AG04449 (cell line): Measurements from ENCODE around the gene ZP2.

Experiments used
- CTCF ChIA-PET: fragments of 350-600 bp; formaldehyde crosslinking; extraction: SDS; loops from one replicate; lab custom pipeline; 2021; ENCODE audit warnings: antibody characterized with exemption; lab: Yijun Ruan, JAX
- POLR2A ChIA-PET: fragments of 400-600, 350-600 bp; formaldehyde crosslinking; extraction: SDS; loops from one replicate; lab custom pipeline; 2020; ENCODE audit warnings: antibody characterized with exemption, inconsistent platforms; lab: Yijun Ruan, JAX
- DNase-seq: peaks from one replicate; pipeline ENCODE4 v3.0.0-alpha.2; 2010; ENCODE audit warnings: low read depth, low spot score
- H3K4me3 ChIP-seq: 2 replicates; pipeline ENCODE4 v1.5.1; 2011; ENCODE audit warnings: low read depth, mild to moderate bottlenecking, control low read depth, low read length
- CTCF ChIP-seq: IDR thresholded peaks from one replicate; pipeline ENCODE4 v1.5.1; 2011; ENCODE audit warnings: mild to moderate bottlenecking, moderate library complexity, low read length, control low read depth, inconsistent platforms; ENCODE audit not compliant: insufficient read depth; ENCODE audit errors: missing control alignments

The ZP2 gene

DNA sequence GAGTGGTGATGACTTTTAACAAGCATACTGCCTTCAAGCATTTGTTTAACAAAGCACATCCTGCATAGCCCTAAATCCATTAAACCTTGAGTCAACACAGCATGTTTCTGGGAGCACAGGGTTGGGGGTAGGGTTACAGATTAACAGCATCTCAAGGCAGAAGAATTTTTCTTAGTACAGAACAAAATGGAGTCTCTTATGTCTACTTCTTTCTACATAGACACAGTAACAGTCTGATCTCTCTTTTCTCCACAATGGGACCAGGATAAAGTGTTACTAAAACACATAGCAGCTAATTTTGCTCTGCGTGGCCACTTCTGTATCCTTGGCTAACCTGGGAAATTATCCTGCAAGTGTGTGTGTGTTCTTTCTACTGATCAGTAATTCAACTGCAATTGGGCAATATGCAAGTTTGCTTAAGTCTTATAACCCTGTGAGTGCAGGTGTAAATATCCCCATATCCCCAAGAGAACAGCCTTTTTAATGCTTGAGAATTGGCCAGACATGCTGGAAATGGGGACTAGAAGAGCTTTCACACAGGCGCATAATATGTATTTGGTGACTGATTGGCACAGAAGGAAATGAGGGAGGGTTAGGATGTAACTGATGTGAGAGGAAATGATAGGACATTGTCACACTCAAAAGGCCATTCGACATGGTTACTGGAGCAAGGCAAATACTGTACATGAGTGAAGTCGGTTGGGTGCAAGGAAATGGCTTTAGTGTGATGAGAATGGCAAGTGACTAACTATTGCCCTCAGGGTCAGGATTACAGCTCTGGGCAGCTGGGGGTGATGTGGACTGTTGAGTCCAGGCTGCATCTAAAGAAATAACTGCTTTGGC, 11.3 kb upstream of the ZP2 start:
- POLR2A ChIA-PET = no interaction called here
- no peak for TF ChIP-seq CTCF
- H3K4me3 ChIP-seq = no peak overlapping the region
- CTCF ChIA-PET = no interaction called here
- DNase-seq = no peak

GRCh38 chr16:21219551-21219950, 8.2 kb upstream of the ZP2 start:
- POLR2A ChIA-PET = no interaction called here
- no peak for DNase-seq
- CTCF ChIA-PET = no interaction called here
- H3K4me3 ChIP-seq = no peak overlapping the region
- TF ChIP-seq CTCF = no peak

DNA sequence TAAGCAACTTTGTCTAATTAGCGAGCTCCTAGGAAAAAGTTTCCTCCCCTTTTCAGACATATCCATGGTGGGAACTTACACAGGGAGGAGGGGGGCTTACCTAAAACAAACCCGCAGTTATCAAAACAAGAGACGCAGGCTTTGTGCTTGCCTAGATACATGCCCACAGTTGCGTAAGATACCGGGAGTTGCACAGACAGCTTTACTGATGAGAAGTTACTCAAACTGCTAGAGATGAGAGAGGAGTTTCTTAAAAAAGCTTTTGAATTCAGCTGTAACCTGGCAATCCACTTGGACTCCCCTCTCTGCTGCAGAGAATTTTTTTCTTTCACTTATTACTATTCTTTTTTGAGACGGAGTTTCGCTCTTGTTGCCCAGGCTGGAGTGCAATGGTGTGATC, 6.8 kb upstream of the ZP2 start:
- ChIA-PET CTCF (no interaction called here), POLR2A (no interaction called here)
- DNase-seq = no peak
- no peak overlapping the region for H3K4me3 ChIP-seq
- TF ChIP-seq CTCF = no peak

DNA sequence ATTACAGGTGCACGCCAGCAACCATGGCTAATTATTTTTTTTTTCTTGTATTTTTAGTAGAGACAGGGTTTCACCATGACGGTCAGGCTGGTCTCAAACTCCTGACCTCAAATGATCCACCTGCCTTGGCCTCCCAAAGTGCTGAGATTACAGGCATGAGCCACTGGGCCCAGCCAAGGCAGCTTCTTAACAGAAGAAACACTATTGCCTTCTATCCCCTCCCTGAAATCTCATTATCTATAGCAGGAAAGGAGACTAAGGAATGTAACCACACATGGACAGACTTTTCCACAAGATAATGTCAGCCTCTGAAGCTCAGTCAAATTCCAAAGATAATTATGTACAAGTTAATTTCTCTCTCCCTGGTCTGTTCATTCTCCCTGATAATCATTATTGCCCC, 5.7 kb upstream of the ZP2 start:
- POLR2A ChIA-PET = no interaction called here
- CTCF ChIA-PET = no interaction called here
- no peak for TF ChIP-seq CTCF
- DNase-seq = no peak
- H3K4me3 ChIP-seq = no peak overlapping the region

DNA sequence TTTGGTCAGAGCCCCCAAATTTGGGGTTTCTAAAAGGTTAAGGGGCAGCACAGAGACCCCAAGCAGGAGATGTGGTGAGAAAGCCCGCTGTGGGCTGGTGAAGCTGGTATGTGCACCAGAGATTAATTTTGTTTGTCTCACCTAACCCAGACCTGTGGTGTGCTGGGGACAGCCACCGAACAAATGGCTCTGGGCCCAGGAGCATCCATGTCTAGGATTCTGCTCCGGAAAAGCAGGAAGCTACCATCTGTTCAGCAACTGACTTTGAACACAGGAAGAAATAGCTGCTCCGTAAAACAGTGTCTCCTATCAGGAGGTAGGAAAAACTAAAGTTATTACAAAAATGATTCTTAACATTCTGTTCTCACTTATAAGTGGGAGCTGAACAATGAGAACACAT, 2.7 kb upstream of the ZP2 start:
- CTCF ChIA-PET = no interaction called here
- POLR2A ChIA-PET = no interaction called here

More for the DNA sequence above, 2.7 kb upstream of the ZP2 start:
- no peak for TF ChIP-seq CTCF
- H3K4me3 ChIP-seq = no peak overlapping the region
- DNase-seq = no peak
